GM04503 (cell line): ENCODE data around the gene SERF2.
"Not testable (repeated sequence)": the region's sequence is repeated elsewhere in the genome, so short reads cannot be mapped to it uniquely, and the experiment has no call there.

Experiments used
- DNase-seq: peaks from one replicate; pipeline ENCODE4 v3.0.0-alpha.2; 2012; ENCODE audit warnings: low read depth

The SERF2 gene

GRCh38 chr15:43791993-43792760, at the start of gene SERF2:
TSS of gene SERF2 (plus strand) at chr15:43792320. CDS start at chr15:43792377, 57 bp downstream.
- DNase-seq, result peak; percentile 93

DNA sequence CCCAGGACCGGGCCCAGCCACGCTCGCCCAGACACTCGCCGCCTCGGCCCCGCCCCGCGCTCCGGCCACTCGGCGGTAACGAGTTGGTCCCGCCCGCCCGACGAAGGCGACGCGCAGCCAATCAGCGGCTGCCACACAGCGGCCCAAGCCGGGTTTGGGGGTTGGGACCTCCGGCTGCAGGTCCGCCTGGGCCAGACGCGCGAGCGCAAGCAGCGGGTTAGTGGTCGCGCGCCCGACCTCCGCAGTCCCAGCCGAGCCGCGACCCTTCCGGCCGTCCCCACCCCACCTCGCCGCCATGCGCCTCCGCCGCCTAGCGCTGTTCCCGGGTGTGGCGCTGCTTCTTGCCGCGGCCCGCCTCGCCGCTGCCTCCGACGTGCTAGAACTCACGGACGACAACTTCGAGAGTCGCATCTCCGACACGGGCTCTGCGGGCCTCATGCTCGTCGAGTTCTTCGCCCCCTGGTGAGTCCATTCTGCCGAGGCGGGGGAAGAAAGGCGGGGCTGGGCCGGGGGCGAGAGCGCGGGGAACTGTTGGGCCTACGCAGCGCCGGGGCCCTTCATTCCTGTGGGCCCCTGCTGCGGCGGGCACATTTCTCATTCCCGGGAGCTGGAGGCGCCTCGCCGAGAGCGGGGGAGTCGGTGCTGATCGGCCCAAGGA, 45.7 kb upstream of the SERF2 start, which contains the start of gene PDIA3:
TSS of gene PDIA3 (plus strand) at position 194 of the 658 bp plus-strand sequence. CDS start at position 296, 102 bp downstream.
- DNase-seq, result not testable (repeated sequence)

DNA sequence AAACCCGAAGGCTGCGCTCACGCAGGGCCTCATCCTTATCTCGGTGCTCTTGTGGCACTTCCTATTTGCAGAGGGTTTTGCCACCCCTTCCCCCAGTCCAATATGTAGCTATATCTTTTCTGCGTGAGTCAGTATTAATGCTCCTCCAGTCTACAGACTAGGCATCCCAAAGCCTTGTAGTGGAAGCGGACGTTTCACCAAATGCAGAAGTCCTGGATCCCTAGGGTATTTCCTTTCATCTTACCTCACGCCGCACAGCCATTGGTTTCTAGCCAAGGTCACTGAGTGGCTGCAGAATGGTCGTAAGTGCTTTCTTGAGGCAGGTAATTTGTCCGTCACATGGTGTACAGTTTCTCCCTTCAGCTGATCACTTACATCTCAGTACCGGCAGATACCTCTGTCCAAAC, 45.2 kb upstream of the SERF2 start:
- not testable (repeated sequence) for DNase-seq

GRCh38 chr15:43748376-43748775, 43.7 kb upstream of the SERF2 start:
- no peak for DNase-seq

DNA sequence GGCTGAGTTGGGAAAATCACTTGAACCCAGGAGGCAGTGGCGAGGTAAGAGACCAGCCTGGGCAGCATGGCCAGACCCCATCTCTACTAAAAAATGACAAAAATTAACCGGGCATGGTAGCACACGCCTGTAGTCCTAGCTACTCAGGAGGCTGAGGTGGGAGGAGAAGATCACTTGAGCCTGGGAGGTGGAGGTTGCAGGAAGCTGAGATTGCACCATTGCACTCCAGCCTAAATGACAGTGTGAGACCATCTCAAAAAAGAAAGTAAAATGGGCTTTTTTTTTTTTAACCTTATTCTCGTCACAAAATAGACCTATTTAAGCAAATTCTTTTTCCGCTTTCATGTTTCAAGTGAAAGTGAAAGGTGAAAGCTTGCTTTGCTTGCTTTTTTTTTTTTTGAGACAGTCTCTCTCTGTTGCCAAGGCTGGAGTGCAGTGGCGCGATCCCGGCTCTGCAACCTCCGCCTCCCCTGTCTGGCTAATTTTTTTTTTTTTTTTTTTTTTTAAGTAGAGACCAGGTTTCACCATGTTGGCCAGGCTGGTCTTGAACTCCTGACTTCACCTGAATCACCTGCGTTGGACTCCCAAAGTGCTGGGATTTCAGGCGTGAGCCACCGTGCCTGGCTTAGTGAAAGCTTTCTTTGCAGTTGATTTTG, 42.3 kb upstream of the SERF2 start:
- DNase-seq, result no peak

- no peak for DNase-seq
Observed at GRCh38 chr15:43751885-43752284, 40.2 kb upstream of the SERF2 start.

GRCh38 chr15:43762824-43763223, 29.3 kb upstream of the SERF2 start:
- no peak for DNase-seq

DNA sequence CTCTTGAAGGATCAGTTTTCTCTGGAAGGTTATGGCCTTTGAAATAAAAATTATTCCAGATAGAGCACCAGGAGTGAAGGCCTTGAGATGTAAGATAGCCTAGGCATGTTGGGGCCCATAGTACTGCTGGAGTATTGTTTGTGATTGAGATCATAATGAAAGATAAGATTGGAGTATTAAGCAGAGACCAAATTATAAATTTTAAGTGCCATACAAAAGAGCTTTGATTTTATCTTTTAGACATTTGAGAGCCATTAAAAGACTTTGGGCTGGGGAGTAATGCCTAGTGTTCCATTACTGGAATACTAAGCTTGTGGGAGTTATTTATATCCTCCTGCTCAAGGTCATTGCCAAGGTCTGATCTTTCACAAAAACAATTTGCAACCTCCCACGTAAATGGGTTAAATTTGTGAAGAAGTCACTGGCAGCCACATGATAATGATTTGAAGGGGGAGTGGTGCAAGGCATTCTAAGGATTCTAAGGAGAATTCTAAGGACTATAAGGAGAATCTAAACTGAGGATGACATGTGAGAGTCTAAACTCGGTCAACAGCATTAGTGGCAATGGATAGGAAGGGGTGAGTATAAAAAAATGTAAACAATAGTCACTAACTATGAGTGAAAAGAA, 28.2 kb upstream of the SERF2 start:
- DNase-seq, result no peak

- no peak for DNase-seq
Observed at GRCh38 chr15:43769584-43770228, 22.4 kb upstream of the SERF2 start.

DNA sequence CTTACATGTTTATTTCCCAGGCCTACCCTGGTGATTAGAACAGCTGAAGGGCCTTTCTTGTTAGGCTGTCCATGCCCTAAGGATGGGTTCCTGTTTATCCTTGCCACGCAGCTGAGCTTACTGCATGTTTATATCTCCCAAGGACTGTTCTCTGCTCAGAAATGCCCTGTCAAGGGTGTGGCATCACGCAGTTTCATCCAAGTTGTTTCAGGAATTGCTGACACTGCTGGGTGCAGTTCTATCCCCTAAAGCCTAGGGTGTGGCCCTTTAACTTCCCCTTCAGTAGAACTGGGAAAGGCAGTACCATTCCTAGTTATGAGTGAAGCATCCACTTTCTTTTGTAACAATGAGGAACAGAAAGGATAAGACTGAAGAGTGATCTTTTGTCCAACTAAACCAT, 20.3 kb upstream of the SERF2 start:
- no peak for DNase-seq

GRCh38 chr15:43772624-43773023, 19.5 kb upstream of the SERF2 start:
- no peak for DNase-seq

GRCh38 chr15:43774062-43774461, 18.1 kb upstream of the SERF2 start:
- no peak for DNase-seq

GRCh38 chr15:43775411-43775965, 16.6 kb upstream of the SERF2 start:
- DNase-seq, result no peak

GRCh38 chr15:43776101-43776717, 15.9 kb upstream of the SERF2 start:
- DNase-seq, result no peak

DNA sequence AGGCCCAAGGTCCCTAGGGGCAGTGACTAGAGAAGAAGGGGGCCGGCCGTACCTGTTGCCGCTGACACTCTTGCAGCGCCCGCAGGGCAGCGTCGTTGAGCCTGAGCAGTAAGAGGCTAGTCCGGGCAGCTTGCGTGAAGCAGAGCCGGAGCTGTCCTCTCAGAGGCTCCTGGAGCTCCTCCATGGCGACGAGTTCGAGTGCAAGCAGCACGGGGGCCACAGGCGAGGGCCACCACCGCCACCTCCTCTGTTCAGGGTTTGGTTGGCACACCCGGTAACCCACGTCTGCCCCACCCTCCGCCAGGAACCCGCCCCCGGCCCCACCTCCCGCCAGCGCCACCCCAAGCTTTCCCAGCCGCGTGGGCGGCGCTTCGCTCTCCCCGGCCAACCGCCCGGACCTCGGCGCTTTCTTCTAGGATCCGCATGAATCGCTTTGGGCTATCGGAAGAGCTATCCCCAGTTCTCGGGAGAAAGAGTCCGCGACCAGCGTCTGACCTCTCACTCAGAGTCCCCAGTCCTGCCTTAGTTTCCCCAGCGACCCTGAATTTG, 15.3 kb upstream of the SERF2 start, which contains the start of gene ELL3:
TSS of gene ELL3 (minus strand) at position 249 of the 549 bp plus-strand sequence. CDS start at position 184, 65 bp downstream.
- no peak for DNase-seq

DNA sequence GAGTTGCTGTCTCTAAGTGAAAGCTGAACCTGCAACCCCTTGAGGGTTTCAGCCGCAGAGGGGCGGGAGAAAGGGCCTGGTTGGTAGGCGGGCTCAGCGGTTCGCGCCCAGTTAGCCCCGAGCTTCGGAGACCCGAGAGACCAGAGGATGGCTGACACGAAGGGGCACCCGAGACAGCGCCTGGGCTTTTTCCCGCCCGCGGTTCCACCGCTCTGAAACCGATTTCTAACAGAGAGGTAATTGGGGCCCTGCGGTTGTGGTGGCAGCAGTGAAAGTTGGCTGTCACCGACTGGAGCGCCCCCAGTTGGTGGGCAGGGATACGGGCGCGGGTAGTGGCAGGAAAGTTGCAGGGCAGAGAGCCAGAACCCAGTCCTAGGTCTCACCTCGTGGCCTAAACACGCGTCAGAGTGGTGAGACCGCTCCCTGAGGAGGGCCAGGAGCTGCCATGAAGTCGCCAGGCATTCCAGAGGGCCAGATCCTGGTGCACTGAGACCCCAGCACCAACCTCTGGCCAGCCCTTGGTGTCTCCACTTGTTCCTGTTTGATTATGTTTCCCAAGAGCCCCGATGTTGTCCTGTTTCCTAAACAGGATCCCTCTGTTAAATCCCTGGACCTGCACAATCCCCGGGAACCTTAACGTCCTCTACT, 14.7 kb upstream of the SERF2 start:
- no peak for DNase-seq

DNA sequence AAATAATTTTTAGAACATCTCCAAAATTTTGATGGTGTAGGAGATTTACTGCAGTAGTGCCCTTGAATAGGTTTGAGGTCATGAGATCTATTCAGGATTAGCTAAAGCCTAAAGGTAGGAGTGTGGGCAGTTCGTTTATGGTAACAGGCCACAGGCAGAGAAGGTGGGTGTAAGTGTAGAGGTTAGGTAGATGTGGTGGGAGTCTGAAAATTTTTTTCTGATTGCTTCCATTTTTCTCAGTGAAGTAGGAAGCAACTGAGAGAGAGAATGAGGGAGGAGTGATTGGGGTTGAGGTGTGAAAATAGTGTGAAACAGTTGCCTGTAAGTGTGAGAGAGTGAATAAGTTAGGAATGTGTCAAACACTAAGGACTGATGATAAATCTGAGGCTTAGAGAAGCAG, 13.1 kb upstream of the SERF2 start:
- DNase-seq, result no peak

GRCh38 chr15:43789409-43789808, 2.7 kb upstream of the SERF2 start:
- DNase-seq, result no peak

DNA sequence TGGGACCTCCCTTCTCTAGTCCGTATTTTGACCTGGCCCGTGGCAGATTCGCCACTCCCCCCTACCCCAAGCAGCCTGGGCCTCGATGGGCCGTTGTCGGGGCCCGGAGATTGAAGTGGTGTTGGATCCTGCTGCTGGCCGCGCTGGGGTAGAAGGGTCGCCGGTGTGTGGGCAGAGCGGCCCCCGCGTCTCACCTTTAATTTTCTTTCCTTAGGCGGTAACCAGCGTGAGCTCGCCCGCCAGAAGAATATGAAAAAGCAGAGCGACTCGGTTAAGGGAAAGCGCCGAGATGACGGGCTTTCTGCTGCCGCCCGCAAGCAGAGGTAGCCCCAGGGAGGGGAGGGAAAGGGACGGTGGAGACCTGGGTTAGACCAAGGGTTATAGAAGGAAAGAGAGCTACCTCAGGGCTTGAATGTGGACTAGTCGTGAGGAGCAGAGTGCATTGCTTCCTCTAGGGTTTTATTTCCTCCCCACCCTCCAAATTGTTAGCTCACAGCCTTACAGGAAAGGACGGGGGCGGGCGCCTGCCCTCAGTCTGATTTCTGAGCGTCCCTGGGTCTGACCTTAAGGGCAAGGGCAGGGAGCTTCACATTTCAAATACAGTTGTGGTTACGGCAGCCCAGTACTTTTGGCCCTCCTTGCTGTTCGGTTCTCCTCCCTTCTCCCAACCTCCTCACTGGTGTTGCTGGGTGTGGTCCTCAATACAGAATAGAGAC, 799 bp downstream of the SERF2 start:
- DNase-seq, result no peak

DNA sequence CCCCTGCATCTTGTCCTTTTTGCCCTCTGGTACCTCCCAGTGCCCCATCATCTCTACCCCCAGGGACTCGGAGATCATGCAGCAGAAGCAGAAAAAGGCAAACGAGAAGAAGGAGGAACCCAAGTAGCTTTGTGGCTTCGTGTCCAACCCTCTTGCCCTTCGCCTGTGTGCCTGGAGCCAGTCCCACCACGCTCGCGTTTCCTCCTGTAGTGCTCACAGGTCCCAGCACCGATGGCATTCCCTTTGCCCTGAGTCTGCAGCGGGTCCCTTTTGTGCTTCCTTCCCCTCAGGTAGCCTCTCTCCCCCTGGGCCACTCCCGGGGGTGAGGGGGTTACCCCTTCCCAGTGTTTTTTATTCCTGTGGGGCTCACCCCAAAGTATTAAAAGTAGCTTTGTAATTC, 1.5 kb downstream of the SERF2 start:
- no peak for DNase-seq
